SK-N-SH treated with all-trans-retinoic acid at 6 μM for 48 hours (cell line): ENCODE measurements around the gene AMMECR1L.

Source experiments
- CSDC2 ChIP-seq: fragments of 250-450 bp; sonication (Bioruptor Pico); IDR thresholded peaks from 2 replicates; pipeline ENCODE4 v1.5.0; 2020; ENCODE audit warnings: mild to moderate bottlenecking, moderate library complexity
- ISL1 ChIP-seq: fragments of 250-450 bp; sonication (Bioruptor Pico); IDR thresholded peaks from 2 replicates; pipeline ENCODE4 v2.1.2; 2022; ENCODE audit warnings: mild to moderate bottlenecking, moderate library complexity
- ZFP3 ChIP-seq: fragments of 250-450 bp; sonication (Bioruptor Pico); IDR thresholded peaks from 2 replicates; pipeline ENCODE4 v1.5.0; 2020; ENCODE audit warnings: mild to moderate bottlenecking, moderate library complexity

GRCh38 chr2:127887082-127887775 is 1.5 kb upstream of the AMMECR1L start:
- no peak for TF ChIP-seq ISL1 (CRISPR knock-in tag)
- no peak for TF ChIP-seq CSDC2 (CRISPR knock-in tag)
- TF ChIP-seq ZFP3: no peak
